ENCODE measurements around the gene TTF2.
"Not testable (repeated sequence)": the region's sequence is repeated elsewhere in the genome, so short reads cannot be mapped to it uniquely, and the experiment has no call there.

Gene TTF2

DNA sequence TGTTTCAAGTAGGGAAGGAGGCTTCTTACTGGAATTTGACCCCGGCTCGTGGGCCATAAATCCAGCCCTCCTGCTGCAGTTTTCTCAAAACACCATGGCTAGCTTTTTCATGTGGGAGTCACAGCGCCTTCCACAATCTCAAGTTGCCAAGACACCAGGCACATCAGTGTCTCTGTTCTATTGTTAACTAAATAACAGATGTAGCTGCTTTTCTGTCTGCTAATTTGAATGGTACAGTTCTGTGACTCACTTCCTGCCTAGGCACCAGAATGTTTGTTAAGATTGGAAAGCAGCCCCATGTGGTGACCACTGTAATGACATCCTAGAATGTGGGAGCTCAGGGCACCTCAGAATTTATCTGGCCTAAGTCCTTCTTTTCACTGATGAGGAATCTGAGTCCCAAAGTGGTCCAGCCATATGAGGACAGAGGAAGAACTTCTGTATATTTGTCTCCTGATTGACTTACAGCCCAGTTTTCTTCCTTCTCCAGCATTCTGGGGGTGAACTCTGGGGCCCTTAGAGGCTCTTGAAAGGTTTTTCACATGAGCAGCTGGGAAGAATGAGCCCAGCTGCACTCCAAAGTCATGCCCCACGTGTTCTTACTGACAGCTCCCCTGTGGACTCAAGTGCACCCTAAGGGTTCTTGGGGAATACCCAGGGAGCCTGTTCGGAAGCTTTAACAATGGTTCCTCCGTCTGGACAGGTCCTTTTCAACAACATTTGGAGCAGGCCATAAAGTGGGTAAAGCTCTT, 33.9 kb downstream of the TTF2 start:
- DNase-seq (ENCODE audit: low read depth, low spot score) = peak; percentile 80

DNA sequence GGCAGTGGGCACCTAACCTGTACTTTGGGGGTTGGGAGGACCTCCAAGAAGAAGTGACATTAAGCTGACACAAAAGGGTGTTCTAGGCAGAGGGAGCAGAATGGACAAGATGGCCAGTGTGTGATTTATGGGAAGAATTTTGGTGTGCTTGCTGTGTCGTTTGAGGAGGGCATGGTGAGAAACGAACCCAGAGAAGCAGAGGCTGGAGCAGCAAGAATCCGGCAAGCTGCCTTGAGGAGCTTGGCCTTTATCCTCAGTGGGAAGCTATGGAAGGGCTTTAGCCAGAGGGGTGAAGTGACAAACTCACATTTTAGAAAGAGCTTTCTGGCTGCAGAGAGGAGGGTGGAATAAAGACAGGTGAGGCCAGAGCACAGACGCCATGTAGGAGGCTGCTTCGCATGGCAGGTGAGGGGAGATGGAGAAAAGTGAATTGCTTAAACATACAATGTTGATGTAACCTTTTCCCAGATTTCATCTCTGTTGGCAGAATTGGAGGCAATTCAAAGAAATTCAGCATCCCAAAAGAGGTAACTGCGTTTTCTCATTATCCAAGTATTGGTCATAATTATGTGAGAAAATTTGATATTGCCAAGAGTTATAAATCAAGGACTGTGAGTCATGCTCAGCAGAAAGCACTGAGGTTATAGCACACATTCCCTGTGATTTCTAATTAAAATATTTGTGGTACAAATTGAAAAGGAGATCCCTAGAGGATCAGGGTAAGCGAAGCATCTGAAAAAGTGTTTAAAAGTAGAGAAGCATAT, 34.9 kb downstream of the TTF2 start:
- peak; percentile 82 for DNase-seq (ENCODE audit: low read depth, low spot score)

DNA sequence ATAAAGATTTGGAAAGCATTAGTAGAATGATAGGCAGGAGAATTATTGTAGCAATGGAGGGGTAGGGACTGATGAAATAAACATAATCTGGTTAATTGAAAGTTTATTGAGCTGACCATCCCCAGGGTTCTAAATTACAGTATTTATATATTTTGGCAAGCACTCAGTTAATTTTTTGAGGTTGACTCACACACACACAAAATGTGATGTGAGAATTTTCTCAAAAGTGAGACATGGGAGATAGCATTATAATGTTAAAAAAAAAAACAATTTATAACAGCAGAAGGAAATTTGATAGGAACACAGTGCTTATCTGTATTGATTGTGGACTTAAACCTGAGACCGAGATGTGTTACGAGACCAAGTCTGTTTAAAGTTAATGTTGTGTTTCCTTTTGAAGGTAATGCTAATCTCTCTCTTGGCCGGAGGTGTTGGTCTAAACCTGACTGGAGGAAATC, 36.9 kb downstream of the TTF2 start:
- DNase-seq (ENCODE audit: low read depth, low spot score) = peak; percentile 8

DNA sequence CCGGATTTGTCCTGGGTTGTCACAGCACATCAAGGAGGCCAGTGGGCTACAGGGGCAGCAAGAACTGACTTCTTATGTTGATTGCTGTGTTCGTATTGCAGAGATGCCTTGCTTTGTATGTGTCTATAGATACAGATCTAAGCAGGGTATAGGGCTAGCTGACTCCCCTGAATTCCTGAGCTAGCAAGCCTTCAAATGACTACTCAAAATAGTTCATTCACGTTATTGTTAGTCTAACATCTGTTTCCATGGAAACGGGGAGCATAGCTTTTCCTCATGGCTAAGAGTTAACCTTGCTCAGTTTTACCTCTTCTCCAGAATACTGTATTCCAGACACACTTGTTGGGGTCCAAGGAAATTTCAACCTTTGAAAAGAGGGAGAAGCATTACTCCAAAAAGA, 37.3 kb downstream of the TTF2 start:
- DNase-seq (ENCODE audit: low read depth, low spot score) = peak; percentile 45

DNA sequence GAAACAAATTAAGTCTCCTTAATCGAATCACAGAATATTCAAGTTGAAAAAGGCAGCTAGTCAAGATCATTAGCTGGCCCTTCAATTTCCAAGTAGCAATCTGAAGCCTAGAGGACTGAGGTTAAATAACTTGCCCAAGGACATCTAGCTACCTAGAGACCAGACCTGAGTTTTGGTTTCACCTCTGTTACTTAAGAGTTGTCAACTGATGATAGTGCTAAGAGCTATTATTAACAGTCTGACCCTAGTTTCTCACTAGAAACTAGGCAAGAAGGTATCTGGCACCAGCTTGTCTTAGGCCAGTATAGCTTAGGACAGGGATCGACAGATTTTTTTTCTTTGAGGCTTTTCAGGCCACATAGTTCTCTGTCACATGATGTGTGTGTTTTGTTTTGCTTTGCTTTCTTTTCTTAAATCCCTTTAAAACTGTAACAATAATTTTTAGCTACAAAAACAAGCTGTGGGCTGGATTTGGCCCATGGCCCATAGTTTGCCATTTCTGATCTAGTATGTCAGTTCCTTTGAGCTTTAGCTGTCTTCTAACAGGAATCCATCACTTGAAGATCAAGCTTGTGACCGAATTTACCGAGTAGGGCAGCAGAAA, 38.3 kb downstream of the TTF2 start:
- peak; percentile 63 for DNase-seq (ENCODE audit: low read depth, low spot score)

DNA sequence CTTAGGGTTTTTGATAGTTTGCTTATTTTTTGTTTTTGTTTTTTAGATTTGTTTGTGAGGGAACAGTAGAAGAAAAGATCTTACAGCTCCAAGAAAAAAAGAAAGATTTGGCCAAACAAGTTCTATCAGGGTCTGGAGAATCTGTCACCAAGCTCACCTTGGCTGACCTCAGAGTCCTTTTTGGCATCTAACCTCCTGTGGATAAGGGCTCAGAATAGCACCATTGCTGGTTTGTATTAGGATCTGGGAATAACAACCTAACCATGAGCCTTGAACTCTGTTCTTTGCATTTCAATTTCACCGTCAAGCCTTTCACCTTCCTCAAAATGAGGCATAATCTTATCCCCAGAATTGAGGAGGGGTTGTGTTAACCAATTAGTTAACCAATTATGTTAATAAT, 41.2 kb downstream of the TTF2 start:
- no peak for DNase-seq (ENCODE audit: low read depth, low spot score)

DNA sequence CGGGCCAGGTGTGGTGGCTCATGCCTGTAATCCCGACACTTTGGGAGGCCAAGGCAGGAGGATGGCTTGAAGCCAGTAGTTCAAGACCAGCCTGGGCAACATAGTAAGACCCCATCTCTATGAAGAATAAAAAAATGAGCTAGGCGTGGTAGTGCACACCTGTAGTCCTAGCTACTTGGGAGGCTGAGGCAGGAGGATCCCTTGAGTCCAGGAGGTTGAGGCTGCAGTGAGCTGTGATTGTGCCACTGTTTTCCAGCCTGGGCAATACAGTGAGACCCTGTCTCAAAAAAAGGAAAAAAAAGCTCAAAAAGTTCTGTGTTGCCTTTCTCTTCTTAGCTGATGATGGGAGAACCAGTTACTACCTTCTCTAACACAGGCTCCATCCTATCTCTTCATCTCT, 41.7 kb downstream of the TTF2 start:
- not testable (repeated sequence) for DNase-seq (ENCODE audit: low read depth, low spot score)

DNA sequence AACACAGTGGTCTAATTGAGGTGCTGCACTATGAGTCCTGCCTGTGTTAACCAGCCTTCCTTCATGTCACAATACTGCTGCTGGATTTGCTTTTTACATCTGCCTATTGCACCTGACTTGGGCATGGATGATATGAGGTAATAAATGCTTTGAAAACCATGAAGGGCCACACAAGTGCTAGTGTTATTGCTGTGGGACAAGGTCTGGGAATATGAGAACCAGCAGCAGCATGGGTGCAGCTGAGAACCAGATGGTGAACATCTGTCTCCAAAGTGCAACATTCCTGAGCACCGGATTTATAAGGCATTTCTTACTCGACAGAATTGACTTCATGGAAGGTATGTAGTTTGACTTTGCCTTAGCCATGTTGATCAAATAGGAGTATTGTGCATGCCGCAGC, 44.9 kb downstream of the TTF2 start:
- DNase-seq (ENCODE audit: low read depth, low spot score) = no peak

DNA sequence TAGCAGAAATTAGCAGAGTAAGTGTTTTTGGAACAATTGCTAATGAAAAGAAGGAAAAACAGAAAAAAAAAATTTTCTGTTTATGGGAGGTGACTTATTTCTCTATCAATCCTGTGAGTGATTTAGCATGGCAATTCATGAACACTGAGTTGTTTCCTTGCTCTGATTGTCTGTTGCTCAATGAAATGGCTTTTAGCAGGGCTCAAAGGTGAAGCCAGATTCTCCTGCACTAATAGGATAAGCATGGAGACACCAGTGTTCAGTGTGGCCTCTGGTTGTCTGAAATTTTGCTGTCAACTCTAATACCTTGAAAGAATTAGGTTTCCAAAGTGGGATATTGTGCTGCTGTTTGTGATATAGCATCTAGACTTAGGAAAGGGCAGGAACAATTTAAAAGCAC, 45.6 kb downstream of the TTF2 start:
- no peak for DNase-seq (ENCODE audit: low read depth, low spot score)

DNA sequence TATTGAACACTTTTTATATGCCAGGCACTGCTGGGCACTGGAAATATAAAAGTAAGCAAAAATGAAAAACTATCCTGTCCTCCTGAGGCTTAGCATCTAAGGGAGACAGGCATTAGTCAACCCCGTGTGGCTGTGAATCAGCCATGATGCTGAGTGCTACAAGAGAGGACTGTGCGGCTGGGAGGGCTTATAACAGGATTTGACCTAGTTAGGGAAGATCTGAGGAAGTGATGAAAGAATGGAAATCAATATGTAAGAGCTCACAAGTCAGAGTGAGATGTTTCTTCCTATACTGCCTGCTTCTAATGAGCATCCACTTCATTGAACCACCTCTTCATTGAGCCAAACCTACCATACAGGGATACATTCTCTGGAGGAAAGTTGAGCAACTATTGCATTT, 46.4 kb downstream of the TTF2 start:
- no peak for DNase-seq (ENCODE audit: low read depth, low spot score)

DNA sequence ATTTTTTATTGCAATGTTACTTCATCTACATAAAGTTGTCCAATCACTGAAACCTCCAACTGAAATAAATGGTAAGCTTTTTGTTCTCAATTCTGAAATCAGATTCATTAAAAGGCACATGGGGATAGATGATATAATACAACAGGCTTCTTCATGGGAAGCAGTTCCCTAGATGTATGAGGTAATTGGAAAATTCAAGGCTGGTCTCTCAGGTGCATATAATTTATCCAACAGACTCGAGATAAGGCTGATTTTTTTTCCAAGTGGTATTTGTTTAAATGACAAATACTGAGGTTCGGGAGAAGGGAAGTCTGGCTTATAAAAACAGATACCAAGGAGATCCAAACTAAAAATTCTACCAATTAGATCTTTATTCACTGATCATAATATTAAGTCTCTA, 47.2 kb downstream of the TTF2 start:
- no peak for DNase-seq (ENCODE audit: low read depth, low spot score)

DNA sequence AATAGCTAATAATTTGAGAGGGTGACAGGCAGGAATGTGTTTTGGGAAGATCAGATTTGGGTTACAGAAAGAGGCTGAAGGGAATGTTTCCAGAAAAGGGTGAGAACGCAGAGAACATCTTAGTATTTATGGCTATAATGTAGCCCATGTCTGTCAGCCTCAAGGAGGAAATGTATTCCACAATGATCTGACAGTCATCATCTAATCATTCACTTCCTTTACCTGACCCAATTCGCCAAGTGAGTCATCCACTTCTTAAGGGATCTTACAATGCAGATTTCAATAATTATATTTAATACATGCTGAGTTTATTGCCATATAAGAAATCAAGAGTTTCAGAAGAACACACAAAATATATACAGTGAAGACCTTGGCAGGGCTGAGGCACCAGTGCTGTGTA, 50.6 kb downstream of the TTF2 start:
- DNase-seq (ENCODE audit: low read depth, low spot score) = no peak

DNA sequence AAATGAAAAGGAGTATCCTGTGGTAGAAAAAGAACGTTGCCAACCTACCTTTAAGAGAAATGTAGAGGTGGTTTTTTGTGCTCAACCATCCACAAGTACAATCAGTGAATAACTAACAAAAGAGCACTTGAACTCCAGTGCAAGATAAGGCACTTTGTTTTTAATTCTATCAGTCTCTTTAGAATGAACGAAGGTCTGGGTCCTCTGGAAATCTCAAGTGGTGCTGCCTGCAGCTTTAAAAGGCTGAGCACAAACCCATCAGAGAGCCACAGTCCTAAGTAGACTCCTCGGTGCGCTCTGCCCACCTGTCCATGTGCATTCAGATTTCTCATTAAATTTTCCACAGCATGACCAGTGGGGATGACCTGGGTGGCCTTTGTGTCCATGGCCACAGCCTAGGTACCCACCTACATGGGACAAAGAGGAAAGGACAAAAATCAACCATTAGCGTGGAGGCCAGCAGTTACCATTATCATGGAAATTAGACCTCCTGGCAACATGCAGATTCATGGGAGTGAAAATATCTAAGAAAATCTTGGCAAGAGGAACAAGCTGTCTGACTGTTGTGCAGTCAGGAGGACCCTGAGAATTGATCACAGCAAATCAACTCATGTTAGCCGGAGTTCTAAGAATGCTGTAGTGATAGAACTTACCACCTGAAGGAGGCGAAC, 52.1 kb downstream of the TTF2 start:
- DNase-seq (ENCODE audit: low read depth, low spot score) = no peak

DNA sequence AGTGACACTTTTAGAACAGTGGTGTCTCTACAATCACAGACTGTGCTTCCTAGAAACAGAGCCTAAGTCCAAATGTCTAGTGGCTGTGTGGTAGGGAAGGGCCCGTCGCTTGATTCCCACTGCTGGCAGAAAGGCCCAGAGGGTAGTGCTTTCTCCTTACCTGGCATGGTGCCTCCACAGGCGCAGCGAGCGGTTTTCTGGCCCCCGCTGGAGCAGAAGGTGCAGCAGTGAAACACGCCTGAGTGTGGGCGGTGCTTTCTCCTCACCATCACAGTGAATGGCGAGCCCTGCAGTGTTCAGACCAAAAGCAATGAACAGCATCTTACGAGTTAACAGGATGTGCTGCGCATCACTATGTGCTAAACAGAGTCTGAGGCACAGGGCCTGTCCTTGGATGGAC, 53.1 kb downstream of the TTF2 start:
- DNase-seq (ENCODE audit: low read depth, low spot score) = no peak

DNA sequence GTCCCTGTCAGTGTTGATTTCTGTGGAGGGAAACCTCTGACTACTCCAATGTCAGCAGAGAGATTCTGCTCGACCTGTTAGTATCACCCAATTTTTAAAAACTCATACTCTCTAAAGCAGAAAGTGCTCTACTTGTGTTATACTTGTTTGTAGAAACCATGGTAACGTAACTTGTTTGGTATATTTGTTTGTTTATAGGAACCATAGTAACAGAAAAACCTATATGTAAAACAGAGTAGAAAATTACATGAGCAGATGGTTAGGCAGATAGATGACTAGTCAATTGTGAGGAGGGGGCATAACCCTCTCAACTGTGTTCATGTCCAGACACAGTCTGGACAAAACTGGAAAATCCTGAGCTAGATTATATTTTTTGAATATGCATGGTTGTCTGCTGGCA, 54.8 kb downstream of the TTF2 start:
- DNase-seq (ENCODE audit: low read depth, low spot score) = no peak

DNA sequence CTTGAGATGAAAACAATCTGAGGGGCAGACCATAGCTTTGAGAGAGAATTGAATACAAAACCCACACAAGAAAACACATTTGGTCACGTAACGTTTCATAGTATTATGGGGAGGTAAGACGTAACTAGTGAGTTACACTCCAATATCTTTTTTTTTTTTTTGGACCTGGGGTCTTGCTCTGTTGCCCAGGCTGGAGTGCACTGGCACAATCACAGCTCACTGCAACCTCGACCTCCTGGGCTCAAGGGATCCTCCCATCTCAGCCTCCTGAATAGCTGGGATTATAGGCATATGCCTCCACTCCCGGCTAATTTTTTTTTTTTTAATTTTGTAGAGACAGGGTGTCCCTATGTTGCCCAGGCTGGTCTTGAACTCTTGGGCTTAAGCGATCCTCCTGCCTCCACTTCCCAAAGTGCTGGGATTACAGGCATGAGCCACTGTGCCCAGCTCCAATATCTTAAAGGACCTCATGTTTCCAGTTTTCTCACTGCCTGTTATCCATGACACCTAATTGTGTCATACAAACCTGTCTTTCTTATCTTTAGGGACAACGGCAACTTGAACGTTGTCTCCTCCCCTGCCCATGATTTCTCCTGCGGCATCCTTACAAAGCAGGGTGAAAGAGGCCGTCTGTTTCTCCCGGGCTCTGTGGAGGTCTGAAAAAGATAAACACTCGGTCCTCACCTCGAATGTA, 56.1 kb downstream of the TTF2 start:
- DNase-seq (ENCODE audit: low read depth, low spot score) = no peak

DNA sequence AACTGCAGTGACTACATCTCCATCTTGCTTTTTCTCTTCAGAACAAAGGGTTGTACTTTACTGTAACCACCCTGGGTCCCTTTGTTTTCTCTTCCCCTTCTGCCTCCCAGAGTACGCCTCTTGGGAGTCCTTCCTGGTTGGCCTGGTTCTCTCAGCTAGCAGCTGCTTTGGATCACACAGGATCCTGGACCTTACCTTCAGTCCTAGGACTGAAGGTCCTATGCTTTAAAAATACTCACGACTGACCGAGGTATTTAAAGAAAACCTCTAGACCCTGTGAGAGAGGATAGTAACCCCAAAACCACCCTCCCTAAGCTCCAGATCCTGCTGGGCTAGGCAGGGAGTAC, 56.6 kb downstream of the TTF2 start:
- no peak for DNase-seq (ENCODE audit: low read depth, low spot score)

DNA sequence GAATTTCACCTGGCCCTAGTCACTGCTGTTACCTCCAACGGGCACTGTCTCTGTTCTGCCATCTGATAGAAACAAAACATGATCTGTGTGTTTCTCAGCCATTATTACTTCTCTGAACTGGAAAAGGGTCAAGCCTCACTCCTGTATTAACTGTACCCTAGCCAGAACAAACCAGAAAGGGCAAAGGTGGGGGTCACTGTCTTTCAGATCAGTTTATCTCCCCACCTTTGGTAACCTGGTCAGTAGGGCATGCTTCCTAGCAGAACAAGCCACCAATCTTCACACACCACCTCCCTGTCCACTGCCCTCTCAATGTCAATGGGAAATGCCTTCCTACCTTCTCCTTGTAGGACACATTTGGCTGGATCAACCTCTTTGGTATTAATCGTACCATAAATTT, 57.6 kb downstream of the TTF2 start:
- DNase-seq (ENCODE audit: low read depth, low spot score) = no peak

DNA sequence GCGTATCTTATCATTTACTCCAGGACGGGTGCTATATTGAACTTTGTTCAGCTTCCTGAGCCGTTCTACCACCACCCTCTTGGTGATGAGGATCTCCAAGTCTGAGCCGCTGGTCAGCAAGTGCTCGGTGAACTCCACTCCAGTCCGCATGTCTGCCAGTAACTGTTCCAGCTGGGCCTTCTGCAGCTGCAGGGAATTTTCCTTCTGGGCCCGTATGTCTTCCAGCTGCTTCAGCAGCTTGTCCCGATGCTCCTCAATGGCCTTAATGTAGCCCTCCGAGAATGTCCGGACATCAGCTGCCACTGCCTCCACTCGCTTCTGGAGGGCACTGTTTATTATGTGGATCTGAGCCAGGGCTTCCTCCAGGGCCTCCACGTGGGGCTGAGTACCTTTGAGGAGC, 58.0 kb downstream of the TTF2 start:
- DNase-seq (ENCODE audit: low read depth, low spot score) = no peak

DNA sequence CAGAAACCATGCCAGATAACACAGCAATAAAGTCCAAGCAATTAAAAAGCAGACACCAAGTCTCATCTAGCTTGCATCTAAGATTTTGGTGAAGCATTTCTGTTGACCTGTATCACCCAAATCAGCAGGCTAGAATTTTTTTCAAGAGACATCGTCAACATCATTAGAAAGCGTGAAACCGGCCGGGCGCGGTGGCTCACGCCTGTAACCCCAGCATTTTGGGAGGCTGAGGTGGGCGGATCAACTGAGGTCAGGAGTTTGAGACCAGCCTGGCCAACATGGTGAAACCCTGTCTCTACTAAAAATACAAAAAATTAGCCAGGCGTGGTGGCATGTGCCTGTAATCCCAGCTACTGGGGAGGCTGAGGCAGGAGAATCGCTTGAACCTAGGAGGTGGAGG, 59.0 kb downstream of the TTF2 start:
- not testable (repeated sequence) for DNase-seq (ENCODE audit: low read depth, low spot score)

DNA sequence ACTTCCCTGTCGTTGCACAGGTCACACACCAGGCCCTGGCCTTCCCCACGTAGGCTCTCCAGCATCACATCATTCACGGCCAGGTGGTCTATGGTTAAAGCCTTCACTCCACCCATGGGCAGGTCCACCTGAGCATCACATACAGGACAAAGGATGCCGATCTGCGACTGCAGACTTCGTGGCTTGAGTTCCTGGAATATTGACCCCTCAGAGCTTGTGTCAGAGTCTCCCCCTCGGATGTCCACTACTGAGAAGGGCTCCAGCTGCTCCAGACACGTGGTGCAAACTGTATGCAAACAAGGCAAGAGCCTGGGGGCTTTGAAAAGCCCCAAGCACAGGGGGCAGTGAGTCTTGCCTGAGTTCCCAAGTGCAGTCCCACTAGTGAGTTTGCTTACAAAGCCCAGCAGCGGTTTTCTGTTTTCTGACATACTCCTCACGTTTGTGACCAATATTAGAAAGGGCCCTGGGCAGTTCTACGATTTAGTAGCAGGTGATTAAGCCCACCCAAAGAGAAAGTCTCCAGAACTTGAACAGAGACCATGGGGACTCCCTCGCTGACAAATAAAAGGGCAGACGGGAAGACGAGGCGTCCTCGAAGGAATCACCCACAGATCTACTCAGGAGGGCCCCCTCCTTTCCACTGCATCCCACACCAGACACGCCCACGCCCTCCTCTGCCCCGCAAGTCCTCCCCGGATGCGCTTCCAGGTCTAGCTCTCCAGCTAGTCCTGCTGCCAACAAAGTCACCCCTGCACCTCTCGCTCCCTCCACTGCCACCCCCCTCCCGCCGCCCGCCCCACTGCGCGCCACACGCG, 60.9 kb downstream of the TTF2 start:
- no peak for DNase-seq (ENCODE audit: low read depth, low spot score)

Data from astrocyte of the hippocampus (primary cell).